ENCODE data around the gene DAPK3. TPM values are rescaled to one million over a fixed set of nuclear protein-coding genes. Genes with fewer than 3 reads are reported as not detected.

Gene DAPK3
- total and polyA plus RNA-seq, 2 experiments from 2014 or later, result 47.6 to 167 TPM

- in situ Hi-C loops (cut with MboI), result no loop called here
- Histone ChIP-seq H3K9ac (no peak overlapping the region), H3K4me1 (ENCODE audit: insufficient read depth) (peaks cover 23% of the 10 kb centered on the region), H3K79me2 (ENCODE audit: insufficient read depth) (peaks cover 83% of the 10 kb centered on the region), H3K4me2 (ENCODE audit: unreplicated experiment) (no peak overlapping the region), H3F3A (ENCODE audit: insufficient read depth) (peaks cover 29% of the 10 kb centered on the region), H3K27me3 (replicated peaks; ENCODE audit: insufficient read depth) (no peaks in the 10 kb centered on the region), H2AFZ (no peak overlapping the region), H3K27ac (peak overlapping the region; percentile 95; the same call in 1 of the 2 replicates), H3K4me3 (no peak overlapping the region), H4K20me1 (ENCODE audit: insufficient read depth) (no peaks in the 10 kb centered on the region; the same call in 1 of the 2 replicates), H3K9me3 (ENCODE audit: low read depth) (no peaks in the 10 kb centered on the region), H3K36me3 (ENCODE audit: low read depth) (peaks cover 28% of the 10 kb centered on the region; the same call in 1 of the 2 replicates), H3K9me2 (ENCODE audit: insufficient read depth) (no peaks in the 10 kb centered on the region)
- TF ChIP-seq EZH2 (IDR thresholded peaks at IDR 0.05; ENCODE audit: insufficient read depth, poor library complexity, severe bottlenecking), result no peak
- TF ChIP-seq EZH2phosphoT487 (IDR thresholded peaks at IDR 0.05; ENCODE audit: insufficient read depth, low read depth), result no peak
- 86 to 88% methylated on average over 30 of the region's 30 CpGs for WGBS, 2 experiments (ENCODE audit: low coverage in 1 of 2, low lambda C conversion rate in 2 of 2, missing lambda C conversion rate in 2 of 2)
- no peak for DNase-seq
Measured at GRCh38 chr19:3966051-3967017, 4.6 kb downstream of the DAPK3 start.

- WGBS, 2 experiments (ENCODE audit: low coverage in 1 of 2, low lambda C conversion rate in 2 of 2, missing lambda C conversion rate in 2 of 2), result 88 to 94% methylated on average over 34 to 60 of the region's 60 CpGs
- Histone ChIP-seq H3K9ac (no peak overlapping the region), H3F3A (ENCODE audit: insufficient read depth) (peaks cover 21% of the 10 kb centered on the region), H3K79me2 (ENCODE audit: insufficient read depth) (peaks cover 86% of the 10 kb centered on the region), H3K4me1 (ENCODE audit: insufficient read depth) (peaks cover 23% of the 10 kb centered on the region), H3K4me3 (no peak overlapping the region), H3K4me2 (ENCODE audit: unreplicated experiment) (no peak overlapping the region), H3K9me2 (ENCODE audit: insufficient read depth) (no peaks in the 10 kb centered on the region), H3K27me3 (replicated peaks; ENCODE audit: insufficient read depth) (no peaks in the 10 kb centered on the region), H3K36me3 (ENCODE audit: low read depth) (peaks cover 35% of the 10 kb centered on the region; the same call in 1 of the 2 replicates), H4K20me1 (ENCODE audit: insufficient read depth) (no peaks in the 10 kb centered on the region; the same call in 1 of the 2 replicates), H3K27ac (no peak overlapping the region), H2AFZ (no peak overlapping the region), H3K9me3 (ENCODE audit: low read depth) (no peaks in the 10 kb centered on the region)
- no peak for TF ChIP-seq EZH2phosphoT487 (IDR thresholded peaks at IDR 0.05; ENCODE audit: insufficient read depth, low read depth)
- no peak for TF ChIP-seq EZH2 (IDR thresholded peaks at IDR 0.05; ENCODE audit: insufficient read depth, poor library complexity, severe bottlenecking)
- in situ Hi-C loops (cut with MboI), result no loop called here
- no peak for DNase-seq
Measured at GRCh38 chr19:3964256-3965194, 6.4 kb downstream of the DAPK3 start.

- DNase-seq, result no peak
- 92% methylated on average over 24 to 25 of the region's 35 CpGs for WGBS, 2 experiments (ENCODE audit: low coverage in 1 of 2, low lambda C conversion rate in 2 of 2, missing lambda C conversion rate in 2 of 2)
- Histone ChIP-seq H3K9me2 (ENCODE audit: insufficient read depth) (no peaks in the 10 kb centered on the region), H3K9me3 (ENCODE audit: low read depth) (no peaks in the 10 kb centered on the region), H3K79me2 (ENCODE audit: insufficient read depth) (peaks cover 89% of the 10 kb centered on the region), H3K9ac (no peak overlapping the region), H3K27me3 (replicated peaks; ENCODE audit: insufficient read depth) (no peaks in the 10 kb centered on the region), H2AFZ (no peak overlapping the region), H4K20me1 (ENCODE audit: insufficient read depth) (no peaks in the 10 kb centered on the region; the same call in 1 of the 2 replicates), H3K27ac (no peak overlapping the region), H3K4me3 (no peak overlapping the region), H3K4me1 (ENCODE audit: insufficient read depth) (peaks cover 17% of the 10 kb centered on the region), H3K4me2 (ENCODE audit: unreplicated experiment) (no peak overlapping the region), H3K36me3 (ENCODE audit: low read depth) (peaks cover 35% of the 10 kb centered on the region; the same call in 1 of the 2 replicates), H3F3A (ENCODE audit: insufficient read depth) (peaks cover 13% of the 10 kb centered on the region)
- in situ Hi-C loops (cut with MboI), result no loop called here
- no peak for TF ChIP-seq EZH2 (IDR thresholded peaks at IDR 0.05; ENCODE audit: insufficient read depth, poor library complexity, severe bottlenecking)
- no peak for TF ChIP-seq EZH2phosphoT487 (IDR thresholded peaks at IDR 0.05; ENCODE audit: insufficient read depth, low read depth)
Measured at GRCh38 chr19:3963458-3964255, 7.2 kb downstream of the DAPK3 start.
